Thoracic aorta (tissue), 2 donors: ENCODE data around the gene SENP1. TPM values are rescaled to one million over a fixed set of nuclear protein-coding genes. Genes with fewer than 3 reads are reported as not detected.

Experiments used
- ATAC-seq: fragments of 150-250 bp; one replicate; pipeline ENCODE4 v1.8.0; 2017; ENCODE audit warnings: low read depth; ENCODE audit not compliant: insufficient number of reproducible peaks, low FRiP score
- DNase-seq: peaks from one replicate; pipeline ENCODE4 v3.0.0-alpha.2; 2020; ENCODE audit warnings: low spot score
- H3K27ac ChIP-seq, 2 donors: fragments of 200-600 bp; sonication (generic); 1 replicate in 1 of 2; 2 replicates in 1 of 2; pipeline ENCODE4 v1.5.1; 2016; ENCODE audit warnings: mild to moderate bottlenecking in 2 of 2, moderate library complexity in 2 of 2
- H3K27me3 ChIP-seq: fragments of 200-600 bp; sonication (generic); replicated peaks from 2 replicates; pipeline ENCODE4 v1.6.0; 2016; ENCODE audit warnings: mild to moderate bottlenecking; ENCODE audit not compliant: insufficient read depth
- H3K36me3 ChIP-seq: fragments of 200-600 bp; sonication (generic); one replicate; pipeline ENCODE4 v1.5.1; 2016
- H3K4me1 ChIP-seq, 2 donors: fragments of 200-600 bp; sonication (generic); 1 replicate in 1 of 2; 2 replicates in 1 of 2; pipeline versions ENCODE4 v1.5.1 to v1.6.0; 2016; ENCODE audit warnings: low read depth in 2 of 2, mild to moderate bottlenecking in 1 of 2; ENCODE audit not compliant: control insufficient read depth in 1 of 2
- H3K4me3 ChIP-seq: fragments of 200-600 bp; sonication (generic); 2 replicates; pipeline ENCODE4 v1.5.1; 2016; ENCODE audit warnings: mild to moderate bottlenecking
- H3K9me3 ChIP-seq: fragments of 200-600 bp; sonication (generic); 2 replicates; pipeline ENCODE4 v1.5.1; 2016
- CTCF ChIP-seq: fragments of 200-600 bp; sonication (generic); IDR thresholded peaks from one replicate; pipeline ENCODE4 v1.5.1; 2019; ENCODE audit warnings: antibody characterized with exemption
- total RNA-seq, 2 donors: library from RNA; depleted of rRNA; stranded (reverse); fragments of >200 nt; gene quantifications; one replicate each; pipeline versions ENCODE4 v1.1.0 to v1.2.3, GENCODE V29; 2016

The SENP1 gene
- total RNA-seq, 2 donors from 2014 or later, result 23.2 to 24.6 TPM

GRCh38 chr12:48053883-48054282 is 52.0 kb downstream of the SENP1 start:
- TF ChIP-seq CTCF, result no peak
- H3K9me3 ChIP-seq, result no peaks in the 10 kb centered on the region
- DNase-seq, result no peak
- no peak overlapping the region for H3K27ac ChIP-seq
- ATAC-seq, result no peak
- no peak overlapping the region for H3K4me3 ChIP-seq
- H3K27me3 ChIP-seq, result no peaks in the 10 kb centered on the region
- H3K4me1 ChIP-seq, result no peaks in the 10 kb centered on the region
- peaks cover 6% of the 10 kb centered on the region for H3K36me3 ChIP-seq

GRCh38 chr12:48053122-48053521 is 52.8 kb downstream of the SENP1 start:
- H3K9me3 ChIP-seq, result no peaks in the 10 kb centered on the region
- ATAC-seq, result no peak
- H3K27me3 ChIP-seq, result no peaks in the 10 kb centered on the region
- no peak for DNase-seq
- H3K27ac ChIP-seq, result no peak overlapping the region
- no peak for TF ChIP-seq CTCF
- no peaks in the 10 kb centered on the region for H3K4me1 ChIP-seq
- peaks cover under 1% of the 10 kb centered on the region for H3K36me3 ChIP-seq
- no peak overlapping the region for H3K4me3 ChIP-seq

- H3K27me3 ChIP-seq, result no peaks in the 10 kb centered on the region
- no peaks in the 10 kb centered on the region for H3K4me1 ChIP-seq
- TF ChIP-seq CTCF, result no peak
- ATAC-seq, result no peak
- H3K9me3 ChIP-seq, result no peaks in the 10 kb centered on the region
- H3K4me3 ChIP-seq, result no peak overlapping the region
- H3K36me3 ChIP-seq, result peaks cover 13% of the 10 kb centered on the region
- no peak overlapping the region for H3K27ac ChIP-seq
- DNase-seq, result no peak
These were observed 54.2 kb downstream of the SENP1 start for GRCh38 chr12:48051681-48052080.

GRCh38 chr12:48050174-48050573 is 55.7 kb downstream of the SENP1 start:
- no peak for DNase-seq
- no peak overlapping the region for H3K27ac ChIP-seq
- no peaks in the 10 kb centered on the region for H3K27me3 ChIP-seq
- H3K9me3 ChIP-seq, result no peaks in the 10 kb centered on the region
- H3K4me3 ChIP-seq, result no peak overlapping the region
- ATAC-seq, result no peak
- peaks cover 19% of the 10 kb centered on the region for H3K36me3 ChIP-seq
- no peak for TF ChIP-seq CTCF
- no peaks in the 10 kb centered on the region for H3K4me1 ChIP-seq

- Histone ChIP-seq H3K4me3 (no peak overlapping the region), H3K27ac (no peak overlapping the region), H3K27me3 (no peaks in the 10 kb centered on the region), H3K9me3 (no peaks in the 10 kb centered on the region), H3K4me1 (no peaks in the 10 kb centered on the region), H3K36me3 (peaks cover 25% of the 10 kb centered on the region)
- ATAC-seq, result no peak
- no peak for TF ChIP-seq CTCF
- no peak for DNase-seq
These were observed 59.8 kb downstream of the SENP1 start for GRCh38 chr12:48045965-48046518.
